SK-N-SH (cell line): ENCODE results near the gene ETFRF1. TPM values are rescaled to one million over a fixed set of nuclear protein-coding genes. Genes with fewer than 3 reads are reported as not detected.

ENCODE experiments used
- CTCF ChIA-PET: fragments of 300-600, 350-600 bp; formaldehyde crosslinking; extraction: SDS; loops from one replicate; lab custom pipeline; 2021; lab: Yijun Ruan, JAX
- POLR2A ChIA-PET: fragments of 350-600 bp; sonication (Branson Sonifier 250); formaldehyde crosslinking; extraction: SDS; loops from one replicate; lab custom pipeline; 2020; ENCODE audit warnings: antibody characterized with exemption, inconsistent platforms; lab: Yijun Ruan, JAX
- DNase-seq: peaks from one replicate; pipeline ENCODE4 v3.0.0; 2012
- H2AFZ ChIP-seq: fragments of 200-600 bp; sonication (generic); 2 replicates; pipeline ENCODE4 v1.8.1; 2016; ENCODE audit warnings: antibody characterized with exemption, mild to moderate bottlenecking, low read depth
- H3F3A ChIP-seq: fragments of 200-600 bp; sonication (generic); replicated peaks from 2 replicates; pipeline ENCODE3; 2016; ENCODE audit warnings: antibody characterized with exemption, mild to moderate bottlenecking; ENCODE audit not compliant: insufficient read depth
- H3K27ac ChIP-seq, 2 experiments: fragments of 200-500 bp in 1 of 2; fragments of 200-600 bp in 1 of 2; sonication (Bioruptor generic) in 1 of 2; sonication (generic), shearing (Covaris generic) in 1 of 2; 2 replicates each; pipeline versions ENCODE4 v1.5.1 to v1.6.1; 2014 to 2016; ENCODE audit warnings: low read depth in 2 of 2, inconsistent platforms in 1 of 2, low read length in 1 of 2, mild to moderate bottlenecking in 1 of 2, mixed read lengths in 1 of 2
- H3K27me3 ChIP-seq: fragments of 200-600 bp; sonication (generic), shearing (Covaris generic); 2 replicates; pipeline ENCODE4 v1.6.1; 2016; ENCODE audit warnings: mixed run types; ENCODE audit not compliant: insufficient read depth
- H3K36me3 ChIP-seq, 2 experiments: fragments of 200-500 bp in 1 of 2; fragments of 200-600 bp in 1 of 2; sonication (Bioruptor generic) in 1 of 2; sonication (generic) in 1 of 2; replicated peaks in 1 of 2; 2 replicates each; pipeline versions ENCODE3 to v1.5.1; 2014 to 2016; ENCODE audit warnings: low read length in 1 of 2, mild to moderate bottlenecking in 1 of 2; ENCODE audit not compliant: insufficient read depth in 2 of 2, control insufficient read depth in 1 of 2
- H3K4me1 ChIP-seq, 2 experiments: fragments of 200-500 bp in 1 of 2; fragments of 200-600 bp in 1 of 2; sonication (Bioruptor generic) in 1 of 2; sonication (generic), shearing (Covaris generic) in 1 of 2; 2 replicates each; pipeline versions ENCODE4 v1.5.1 to v1.6.1; 2014 to 2016; ENCODE audit warnings: low read depth in 1 of 2, low read length in 1 of 2, mixed run types in 1 of 2; ENCODE audit not compliant: insufficient read depth in 2 of 2, control insufficient read depth in 1 of 2
- H3K4me2 ChIP-seq: fragments of 200-600 bp; sonication (generic), shearing (Covaris generic); 2 replicates; pipeline ENCODE4 v1.6.1; 2017; ENCODE audit warnings: mixed run types
- H3K4me3 ChIP-seq, 2 experiments: fragments of 200-500 bp in 1 of 2; fragments of 200-600 bp in 1 of 2; sonication (Bioruptor generic) in 1 of 2; sonication (generic), shearing (Covaris generic) in 1 of 2; 2 replicates each; pipeline versions ENCODE4 v1.5.1 to v1.8.1; 2014 to 2016; ENCODE audit warnings: low read depth in 2 of 2, inconsistent platforms in 1 of 2, low read length in 1 of 2, mild to moderate bottlenecking in 1 of 2, mixed read lengths in 1 of 2, moderate library complexity in 1 of 2
- H3K79me2 ChIP-seq: fragments of 200-600 bp; sonication (generic); 2 replicates; pipeline ENCODE4 v1.8.1; 2017; ENCODE audit warnings: mild to moderate bottlenecking; ENCODE audit not compliant: insufficient read depth
- H3K9ac ChIP-seq: fragments of 200-600 bp; sonication (generic); 2 replicates; pipeline ENCODE4 v1.6.1; 2017; ENCODE audit warnings: mixed run types
- H3K9me2 ChIP-seq: fragments of 200-600 bp; sonication (generic); 2 replicates; pipeline ENCODE4 v1.6.1; 2017; ENCODE audit warnings: mixed run types
- H3K9me3 ChIP-seq: fragments of 200-600 bp; sonication (generic); 2 replicates; pipeline ENCODE4 v1.6.1; 2017; ENCODE audit warnings: mixed run types, mild to moderate bottlenecking, moderate library complexity
- H4K20me1 ChIP-seq: fragments of 200-600 bp; sonication (generic); 2 replicates; pipeline ENCODE4 v1.6.1; 2017; ENCODE audit warnings: mild to moderate bottlenecking, mixed run types; ENCODE audit not compliant: insufficient read depth
- CHD2 ChIP-seq: fragments of 150-350 bp; IDR thresholded peaks from 2 replicates; pipeline ENCODE4 v1.6.1; 2018; ENCODE audit warnings: low read length; ENCODE audit not compliant: partially characterized antibody
- ELF1 ChIP-seq: IDR thresholded peaks from 2 replicates; pipeline ENCODE4 v1.4.0; 2012
- FOSL2 ChIP-seq: IDR thresholded peaks from 2 replicates; pipeline ENCODE4 v1.4.0; 2012; ENCODE audit warnings: low read depth, mild to moderate bottlenecking, moderate library complexity, borderline replicate concordance
- FOXJ3 ChIP-seq: sonication (generic); formaldehyde crosslinking; IDR thresholded peaks from 2 replicates; pipeline ENCODE4 v1.5.1; 2020; ENCODE audit warnings: mild to moderate bottlenecking, missing genetic modification reagents
- GATA2 ChIP-seq: sonication (generic); formaldehyde crosslinking; IDR thresholded peaks from 2 replicates; pipeline ENCODE4 v1.5.0; 2020; ENCODE audit warnings: mild to moderate bottlenecking, missing genetic modification reagents
- JUND ChIP-seq: IDR thresholded peaks from 2 replicates; pipeline ENCODE4 v1.4.0; 2012
- MEF2A ChIP-seq: IDR thresholded peaks from 2 replicates; pipeline ENCODE4 v1.4.0; 2012; ENCODE audit warnings: low read depth, borderline replicate concordance
- MXI1 ChIP-seq: IDR thresholded peaks from 2 replicates; pipeline ENCODE4 v1.6.1; 2012; ENCODE audit warnings: mild to moderate bottlenecking, low read depth, low read length, improper control_type of control experiment
- POLR2AphosphoS5 ChIP-seq: IDR thresholded peaks from 2 replicates; pipeline ENCODE4 v1.6.1; 2012; ENCODE audit warnings: low read depth, low read length
- RAD21 ChIP-seq: IDR thresholded peaks from 2 replicates; pipeline ENCODE4 v1.6.1; 2012; ENCODE audit warnings: mild to moderate bottlenecking, low read length
- RXRA ChIP-seq: IDR thresholded peaks from 2 replicates; pipeline ENCODE4 v1.4.0; 2012; ENCODE audit warnings: low read depth, mild to moderate bottlenecking, borderline replicate concordance
- SIN3A ChIP-seq: IDR thresholded peaks from 2 replicates; pipeline ENCODE4 v1.6.1; 2012; ENCODE audit warnings: low read depth, mild to moderate bottlenecking, low read length, moderate library complexity, borderline replicate concordance
- TAF1 ChIP-seq: IDR thresholded peaks from 2 replicates; pipeline ENCODE4 v1.6.1; 2012; ENCODE audit warnings: low read depth, mild to moderate bottlenecking, low read length, moderate library complexity, borderline replicate concordance
- USF1 ChIP-seq: IDR thresholded peaks from 2 replicates; pipeline ENCODE4 v1.4.0; 2012; ENCODE audit warnings: low read depth, borderline replicate concordance
- WGBS: methylation state at CpG from one replicate; pipeline ENCODE4 v1.1.6; 2017; ENCODE audit warnings: low lambda C conversion rate; 5-methylcytosine and 5-hydroxymethylcytosine counted together
- polyA plus RNA-seq, 3 experiments: library from polyadenylated mRNA; depleted of rRNA; stranded (reverse); fragments of >200 nt; gene quantifications; 2 replicates each; pipeline ENCODE4 v1.2.3, GENCODE V29; 2012
- TF ChIP-seq, protein P1 (sequence below): IDR thresholded peaks from 2 replicates; pipeline ENCODE4 v1.6.1; 2012; ENCODE audit warnings: mild to moderate bottlenecking, low read depth, low read length, moderate library complexity
- TF ChIP-seq, protein P2 (sequence below): fragments of 150-350 bp; IDR thresholded peaks from 2 replicates; pipeline ENCODE4 v1.6.1; 2017; ENCODE audit warnings: antibody characterized with exemption, low read length, low read depth, borderline replicate concordance

ETFRF1 gene
- polyA plus RNA-seq, 1 of the 3 experiments (the other 2 are of a cell fraction), result 7.8 TPM

GRCh38 chr12:25194722-25195055 lies 348 bp upstream of the ETFRF1 start:
- 8% methylated on average over 11 of the region's 11 CpGs for WGBS
- ChIA-PET POLR2A (interaction anchor here (1.0 to 1.4 kb wide), 2 partner anchors 10 to 193 kb away, joined by 4 read pairs; no protein-coding TSS in a partner anchor), CTCF (interaction anchor here (1.1 to 1.9 kb wide), 4 partner anchors 15 to 537 kb away, joined by 3 to 5 read pairs (median 4); no protein-coding TSS in a partner anchor)
- H3K4me2 ChIP-seq, result peak overlapping the region; percentile 88
- peak overlapping the region; percentile 18 to 94; a peak in 2 of 4 replicates for H3K27ac ChIP-seq
- peak overlapping the region; percentile 82 for H3K9ac ChIP-seq
- H3F3A ChIP-seq, result peaks cover 18% of the 10 kb centered on the region
- peak overlapping the region; percentile 74; the same call in 1 of the 2 replicates for H2AFZ ChIP-seq
- peaks cover under 1 to 2% of the 10 kb centered on the region in 2 experiments; a peak in 2 of 4 replicates for H3K4me1 ChIP-seq
- H3K9me2 ChIP-seq, result no peaks in the 10 kb centered on the region
- H3K9me3 ChIP-seq, result no peaks in the 10 kb centered on the region
- H3K4me3 ChIP-seq, result peak overlapping the region; percentile 71 to 89
- no peak for TF ChIP-seq JUND
- no peak for TF ChIP-seq SIN3A
- no peak for TF ChIP-seq FOXJ3 (CRISPR knock-in tag)
- no peak for TF ChIP-seq ELF1
- TF ChIP-seq RAD21, result no peak
- TF ChIP-seq GATA2, result no peak
- no peak for TF ChIP-seq CHD2
- TF ChIP-seq FOSL2, result no peak
- TF ChIP-seq POLR2AphosphoS5, result no peak
- TF ChIP-seq, protein P1, sequence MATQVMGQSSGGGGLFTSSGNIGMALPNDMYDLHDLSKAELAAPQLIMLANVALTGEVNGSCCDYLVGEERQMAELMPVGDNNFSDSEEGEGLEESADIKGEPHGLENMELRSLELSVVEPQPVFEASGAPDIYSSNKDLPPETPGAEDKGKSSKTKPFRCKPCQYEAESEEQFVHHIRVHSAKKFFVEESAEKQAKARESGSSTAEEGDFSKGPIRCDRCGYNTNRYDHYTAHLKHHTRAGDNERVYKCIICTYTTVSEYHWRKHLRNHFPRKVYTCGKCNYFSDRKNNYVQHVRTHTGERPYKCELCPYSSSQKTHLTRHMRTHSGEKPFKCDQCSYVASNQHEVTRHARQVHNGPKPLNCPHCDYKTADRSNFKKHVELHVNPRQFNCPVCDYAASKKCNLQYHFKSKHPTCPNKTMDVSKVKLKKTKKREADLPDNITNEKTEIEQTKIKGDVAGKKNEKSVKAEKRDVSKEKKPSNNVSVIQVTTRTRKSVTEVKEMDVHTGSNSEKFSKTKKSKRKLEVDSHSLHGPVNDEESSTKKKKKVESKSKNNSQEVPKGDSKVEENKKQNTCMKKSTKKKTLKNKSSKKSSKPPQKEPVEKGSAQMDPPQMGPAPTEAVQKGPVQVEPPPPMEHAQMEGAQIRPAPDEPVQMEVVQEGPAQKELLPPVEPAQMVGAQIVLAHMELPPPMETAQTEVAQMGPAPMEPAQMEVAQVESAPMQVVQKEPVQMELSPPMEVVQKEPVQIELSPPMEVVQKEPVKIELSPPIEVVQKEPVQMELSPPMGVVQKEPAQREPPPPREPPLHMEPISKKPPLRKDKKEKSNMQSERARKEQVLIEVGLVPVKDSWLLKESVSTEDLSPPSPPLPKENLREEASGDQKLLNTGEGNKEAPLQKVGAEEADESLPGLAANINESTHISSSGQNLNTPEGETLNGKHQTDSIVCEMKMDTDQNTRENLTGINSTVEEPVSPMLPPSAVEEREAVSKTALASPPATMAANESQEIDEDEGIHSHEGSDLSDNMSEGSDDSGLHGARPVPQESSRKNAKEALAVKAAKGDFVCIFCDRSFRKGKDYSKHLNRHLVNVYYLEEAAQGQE, result no peak
- no peak for TF ChIP-seq RXRA
- TF ChIP-seq, protein P2, sequence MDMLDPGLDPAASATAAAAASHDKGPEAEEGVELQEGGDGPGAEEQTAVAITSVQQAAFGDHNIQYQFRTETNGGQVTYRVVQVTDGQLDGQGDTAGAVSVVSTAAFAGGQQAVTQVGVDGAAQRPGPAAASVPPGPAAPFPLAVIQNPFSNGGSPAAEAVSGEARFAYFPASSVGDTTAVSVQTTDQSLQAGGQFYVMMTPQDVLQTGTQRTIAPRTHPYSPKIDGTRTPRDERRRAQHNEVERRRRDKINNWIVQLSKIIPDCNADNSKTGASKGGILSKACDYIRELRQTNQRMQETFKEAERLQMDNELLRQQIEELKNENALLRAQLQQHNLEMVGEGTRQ, result no peak
- no peak for TF ChIP-seq USF1
- no peak for TF ChIP-seq MEF2A
- no peak for TF ChIP-seq TAF1
- no peak for TF ChIP-seq MXI1
- H4K20me1 ChIP-seq, result no peaks in the 10 kb centered on the region
- no peak for DNase-seq
- H3K36me3 ChIP-seq, result no peaks in the 10 kb centered on the region
- H3K27me3 ChIP-seq, result no peaks in the 10 kb centered on the region
- H3K79me2 ChIP-seq, result peaks cover 13% of the 10 kb centered on the region; the same call in 1 of the 2 replicates
